Stimulated activated CD8-positive, alpha-beta memory T cell treated with anti-CD3 and anti-CD28 coated beads, Interleukin-15, amount 100 ng/mL, for 48 hours (primary cell): Measurements from ENCODE around the gene NELFB.
"Not testable (repeated sequence)": the region's sequence is repeated elsewhere in the genome, so short reads cannot be mapped to it uniquely, and the experiment has no call there.

ENCODE experiments used
- DNase-seq, 2 donors: peaks; one replicate each; pipeline ENCODE4 v3.0.0-alpha.2; 2020; ENCODE audit warnings: low read depth in 2 of 2

NELFB gene

GRCh38 chr9:137234758-137235423 is 20.2 kb upstream of the NELFB start:
- no peak for DNase-seq

- no peak for DNase-seq
Measured at GRCh38 chr9:137235424-137236237, 19.5 kb upstream of the NELFB start.

GRCh38 chr9:137236238-137236935 is 18.7 kb upstream of the NELFB start:
- peak; percentile 82 to 86 for DNase-seq

GRCh38 chr9:137236936-137237421 is 18.1 kb upstream of the NELFB start:
- DNase-seq = no peak

GRCh38 chr9:137237759-137238726 is 17.1 kb upstream of the NELFB start:
- no peak for DNase-seq

- not testable (repeated sequence) for DNase-seq
Measured at GRCh38 chr9:137239541-137240200, 15.5 kb upstream of the NELFB start.

GRCh38 chr9:137240318-137240840 is 14.7 kb upstream of the NELFB start:
- DNase-seq = peak; percentile 61 to 65

GRCh38 chr9:137240841-137241489 is 14.2 kb upstream of the NELFB start, which contains the start of gene TUBB4B:
TUBB4B (plus strand) TSS chr9:137241287; CDS start chr9:137241361, 74 bp downstream.
- peak; percentile 97 to 98 for DNase-seq

GRCh38 chr9:137241490-137242268 is 13.4 kb upstream of the NELFB start:
- DNase-seq = peak; percentile 56 to 61

- no peak for DNase-seq
Measured at GRCh38 chr9:137242269-137243203, 12.6 kb upstream of the NELFB start.

GRCh38 chr9:137243266-137243625 is 11.9 kb upstream of the NELFB start:
- not testable (repeated sequence) for DNase-seq

GRCh38 chr9:137243626-137244485 is 11.3 kb upstream of the NELFB start:
- no peak for DNase-seq

- DNase-seq = no peak
Measured at GRCh38 chr9:137244486-137245449, 10.4 kb upstream of the NELFB start.

GRCh38 chr9:137245450-137246421 is 9.4 kb upstream of the NELFB start:
- no peak for DNase-seq
